Endometrial microvascular endothelial cells (primary cell): ENCODE data around the gene CTSH. TPM values are rescaled to one million over a fixed set of nuclear protein-coding genes. Genes with fewer than 3 reads are reported as not detected.

Experiments
- in situ Hi-C: cut with HindIII; loops from 2 replicates; pipeline ENCODE4 v1.10.0; 2017; ENCODE audit warnings: low sequenced_read_pairs, low pct_unique_long_range_greater_than_20kb; ENCODE audit errors: inconsistent ontology term
- total RNA-seq: library from RNA; depleted of rRNA; stranded (reverse); fragments of >200 nt; gene quantifications from one replicate; pipeline ENCODE4 v1.2.3, GENCODE V29; 2015; ENCODE audit errors: inconsistent ontology term

Gene CTSH
- total RNA-seq, 1 donor from 2014 or later = 6.9 TPM

DNA sequence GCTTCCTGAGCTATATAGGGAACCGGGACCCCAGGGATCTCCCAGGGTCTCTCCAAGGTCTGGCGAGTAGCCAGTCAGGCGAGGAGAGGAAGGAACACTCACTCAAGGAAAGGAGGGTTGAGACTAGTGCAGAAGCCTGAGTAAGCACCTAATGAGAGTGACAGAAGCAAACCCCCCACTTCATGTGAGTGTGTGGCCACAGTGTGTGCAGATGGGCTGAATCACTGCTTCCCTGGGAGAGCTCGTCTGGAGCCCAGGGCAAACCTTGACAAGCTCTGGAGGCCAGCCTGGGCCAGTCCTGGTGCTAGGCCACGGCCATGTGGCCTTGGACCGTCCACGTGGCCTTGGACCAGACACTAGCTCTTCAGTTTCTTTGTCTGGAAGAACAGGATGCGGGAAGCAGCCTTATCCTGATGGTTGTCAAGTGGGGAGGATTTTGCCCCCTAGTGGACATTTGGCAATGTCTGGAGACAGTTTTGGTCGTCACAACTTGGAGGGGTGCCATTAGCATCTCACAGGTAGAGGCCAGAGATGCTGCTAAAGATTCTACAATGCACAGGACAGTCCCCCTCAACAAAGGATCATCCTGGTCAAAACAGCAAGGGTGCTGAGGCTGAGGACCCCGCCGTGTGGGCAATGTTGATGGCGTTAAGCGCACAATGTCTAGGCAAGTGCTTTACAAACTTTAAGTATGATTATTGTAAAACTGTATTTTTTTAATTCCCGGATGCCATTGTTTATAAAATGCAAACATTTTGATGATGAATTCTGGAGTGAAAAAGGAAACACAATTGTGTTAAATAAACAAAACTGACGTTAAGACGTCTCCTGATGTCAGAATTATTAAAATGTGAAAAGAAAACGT lies 34.8 kb upstream of the CTSH start:
- in situ Hi-C loops = no loop called here

GRCh38 chr15:78978601-78979179 lies 33.8 kb upstream of the CTSH start:
- in situ Hi-C loops = no loop called here

- in situ Hi-C loops = no loop called here
Observed at GRCh38 chr15:78977591-78978347, 32.9 kb upstream of the CTSH start.

GRCh38 chr15:78977091-78977571 lies 32.3 kb upstream of the CTSH start:
- in situ Hi-C loops = no loop called here

GRCh38 chr15:78976691-78977090 lies 31.8 kb upstream of the CTSH start:
- in situ Hi-C loops = no loop called here

GRCh38 chr15:78974272-78974918 lies 29.5 kb upstream of the CTSH start:
- in situ Hi-C loops = no loop called here

DNA sequence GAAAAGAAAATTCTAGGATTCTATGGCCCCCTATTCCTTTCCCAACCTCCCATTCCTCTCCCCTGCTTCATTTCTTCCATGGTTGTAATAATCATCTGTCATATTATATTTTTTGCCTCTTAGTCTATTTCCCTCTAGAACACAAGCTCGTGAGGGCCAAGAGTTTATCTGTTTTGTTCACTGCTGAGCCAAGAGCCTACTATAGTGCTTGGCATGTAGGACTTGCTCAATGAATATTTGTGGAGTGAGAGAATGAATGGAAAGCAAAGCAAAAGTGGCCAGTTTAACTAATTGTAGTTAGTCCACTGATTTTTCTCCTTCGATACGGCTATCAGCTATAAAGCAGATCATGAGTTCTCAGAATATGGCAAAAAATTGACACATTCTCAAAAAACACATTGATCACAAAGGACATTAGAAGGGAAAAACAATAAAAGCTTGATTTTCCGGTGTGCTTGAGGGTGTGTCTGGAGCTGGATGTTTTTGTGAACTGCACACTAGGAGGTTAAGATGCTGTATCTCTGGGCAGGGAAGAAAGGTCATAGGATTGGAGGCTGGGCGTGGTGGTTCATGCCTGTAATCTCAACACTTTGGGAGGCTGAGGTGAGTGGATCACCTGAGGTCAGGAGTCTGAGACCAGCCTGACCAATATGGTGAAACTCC lies 25.0 kb upstream of the CTSH start:
- in situ Hi-C loops = no loop called here

GRCh38 chr15:78968539-78969271 lies 23.9 kb upstream of the CTSH start:
- in situ Hi-C loops = no loop called here

DNA sequence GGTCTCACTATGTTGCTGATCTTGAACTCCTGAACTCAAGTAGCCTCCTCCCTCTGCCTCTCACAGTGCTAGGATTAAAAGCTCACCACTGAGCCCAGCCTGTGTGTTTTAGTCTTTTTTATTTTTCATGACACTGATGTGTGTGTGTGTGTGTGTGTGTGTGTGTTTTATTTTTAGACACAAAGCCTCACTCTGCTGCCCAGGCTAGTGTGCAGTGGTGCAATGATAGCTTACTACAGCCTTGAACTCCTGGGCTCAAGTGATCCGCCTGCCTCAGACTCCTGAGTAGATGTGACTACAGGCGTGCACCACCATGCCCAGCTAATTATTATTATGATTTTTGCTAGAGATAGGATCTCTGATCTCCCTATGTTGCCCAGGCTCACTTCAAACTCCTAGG lies 23.3 kb upstream of the CTSH start:
- in situ Hi-C loops = no loop called here

- in situ Hi-C loops = no loop called here
Observed at GRCh38 chr15:78960308-78960707, 15.5 kb upstream of the CTSH start.

GRCh38 chr15:78959360-78959759 lies 14.5 kb upstream of the CTSH start:
- in situ Hi-C loops = no loop called here

DNA sequence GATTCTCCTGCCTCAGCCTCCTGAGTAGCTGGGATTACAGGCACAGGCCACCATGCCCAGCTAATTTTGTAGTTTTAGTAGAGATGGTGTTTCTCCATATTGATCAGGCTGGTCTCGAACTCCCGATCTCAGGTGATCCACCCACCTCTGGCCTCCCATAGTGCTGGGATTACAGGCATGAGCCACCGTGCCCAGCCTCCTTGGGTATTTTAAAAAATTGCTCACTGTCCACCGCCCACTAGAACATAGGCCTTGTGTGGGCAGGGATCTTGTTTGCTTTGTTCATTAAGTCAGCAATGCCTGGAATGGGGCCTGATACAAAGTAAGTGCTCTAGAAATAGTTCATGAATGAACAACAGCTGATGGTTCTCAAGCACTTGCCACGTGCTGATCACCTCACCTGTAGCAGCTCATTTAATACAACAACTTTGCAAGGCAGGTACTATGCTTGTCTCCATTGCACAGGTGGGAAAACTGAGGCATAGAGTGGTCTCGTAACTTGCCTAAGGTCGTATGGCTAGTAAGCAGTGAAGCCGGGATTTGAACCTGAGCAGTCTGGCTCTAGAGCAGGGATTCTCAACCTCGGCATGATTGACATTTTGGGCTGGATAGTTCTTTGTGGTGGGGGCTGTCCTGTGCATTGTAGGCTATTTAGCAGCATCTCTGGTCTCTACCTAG lies 12.7 kb upstream of the CTSH start:
- in situ Hi-C loops = no loop called here

GRCh38 chr15:78956937-78957336 lies 12.1 kb upstream of the CTSH start:
- in situ Hi-C loops = no loop called here

GRCh38 chr15:78955355-78955754 lies 10.5 kb upstream of the CTSH start:
- in situ Hi-C loops = no loop called here

DNA sequence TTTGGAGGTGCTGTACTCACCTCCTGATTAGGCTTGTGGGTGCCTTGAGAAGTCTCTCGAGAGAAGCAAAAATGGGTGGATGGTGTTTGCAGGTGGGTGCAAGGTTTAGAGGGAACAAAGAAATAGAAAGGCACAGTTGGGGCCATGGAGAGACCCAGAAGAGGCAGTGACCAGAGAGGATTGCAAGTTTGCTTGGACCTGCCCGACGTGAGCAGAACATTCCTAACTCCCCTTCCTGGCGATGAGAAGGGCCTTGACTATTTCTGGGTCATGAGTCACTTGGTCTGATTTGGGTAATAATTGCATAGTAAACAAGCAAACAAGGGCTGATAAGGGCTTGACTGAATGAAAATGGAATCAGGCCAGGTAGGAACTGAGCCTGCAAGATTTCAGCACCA lies 7.0 kb upstream of the CTSH start:
- in situ Hi-C loops = no loop called here

GRCh38 chr15:78950902-78951840 lies 6.3 kb upstream of the CTSH start:
- in situ Hi-C loops = no loop called here

- in situ Hi-C loops = no loop called here
Observed at GRCh38 chr15:78950343-78950742, 5.5 kb upstream of the CTSH start.
